ENCODE results near the gene DYNC1I2.
A peak's percentile ranks its signal among the peaks of the same experiment; 100 is the strongest.

The DYNC1I2 gene

GRCh38 chr2:171687287-171688128 is at the start of gene DYNC1I2:
Gene DYNC1I2 (plus strand): TSS chr2:171687469. CDS start chr2:171690156, 2,687 bp downstream.
- peak; percentile 99 for DNase-seq

- no peak for DNase-seq
Observed at GRCh38 chr2:171651667-171652415, 35.4 kb upstream of the DYNC1I2 start.

GRCh38 chr2:171652416-171652785 is 34.9 kb upstream of the DYNC1I2 start:
- no peak for DNase-seq

GRCh38 chr2:171655586-171655985 is 31.7 kb upstream of the DYNC1I2 start:
- DNase-seq: no peak

- no peak for DNase-seq
Observed at GRCh38 chr2:171667041-171667440, 20.2 kb upstream of the DYNC1I2 start.

- no peak for DNase-seq
Observed at GRCh38 chr2:171668183-171668582, 19.1 kb upstream of the DYNC1I2 start.

GRCh38 chr2:171669121-171669520 is 18.1 kb upstream of the DYNC1I2 start:
- no peak for DNase-seq

- no peak for DNase-seq
Observed at GRCh38 chr2:171670655-171671054, 16.6 kb upstream of the DYNC1I2 start.

GRCh38 chr2:171671867-171672266 is 15.4 kb upstream of the DYNC1I2 start:
- DNase-seq: no peak

- DNase-seq: no peak
Observed at GRCh38 chr2:171673905-171674304, 13.4 kb upstream of the DYNC1I2 start.

- no peak for DNase-seq
Observed at GRCh38 chr2:171675810-171676345, 11.4 kb upstream of the DYNC1I2 start.

- no peak for DNase-seq
Observed at GRCh38 chr2:171678619-171679018, 8.7 kb upstream of the DYNC1I2 start.

- no peak for DNase-seq
Observed at GRCh38 chr2:171688129-171688465, 828 bp downstream of the DYNC1I2 start.

- DNase-seq: no peak
Observed at GRCh38 chr2:171692331-171692730, 5.1 kb downstream of the DYNC1I2 start.

- DNase-seq: no peak
Observed at GRCh38 chr2:171702781-171703556, 15.7 kb downstream of the DYNC1I2 start.

GRCh38 chr2:171703574-171704347 is 16.5 kb downstream of the DYNC1I2 start:
- peak; percentile 28 for DNase-seq

GRCh38 chr2:171706152-171706803 is 19.0 kb downstream of the DYNC1I2 start:
- DNase-seq: no peak

GRCh38 chr2:171707752-171708151 is 20.5 kb downstream of the DYNC1I2 start:
- DNase-seq: no peak

GRCh38 chr2:171709011-171709685 is 21.9 kb downstream of the DYNC1I2 start:
- no peak for DNase-seq

- no peak for DNase-seq
Observed at GRCh38 chr2:171711351-171711750, 24.1 kb downstream of the DYNC1I2 start.

- no peak for DNase-seq
Observed at GRCh38 chr2:171712051-171712450, 24.8 kb downstream of the DYNC1I2 start.
